HAP-1 (cell line): ENCODE measurements around the gene PTPRD.
"Not testable (repeated sequence)": the region's sequence is repeated elsewhere in the genome, so short reads cannot be mapped to it uniquely, and the experiment has no call there.

Experiments used
- DNase-seq, 2 experiments: peaks; one replicate each; pipeline ENCODE4 v3.0.0-alpha.2; 2016 to 2020; ENCODE audit warnings: low spot score in 2 of 2
- H3K27me3 ChIP-seq: fragments of 250-450 bp; sonication (Bioruptor Pico); 2 replicates; pipeline ENCODE4 v1.5.1; 2020; ENCODE audit warnings: low read depth, mild to moderate bottlenecking, moderate library complexity
- H3K36me3 ChIP-seq: fragments of 250-450 bp; sonication (Bioruptor Pico); replicated peaks from 2 replicates; pipeline ENCODE4 v1.5.1; 2020; ENCODE audit warnings: mild to moderate bottlenecking
- H3K4me1 ChIP-seq: fragments of 250-450 bp; sonication (Bioruptor Pico); 2 replicates; pipeline ENCODE4 v1.5.1; 2020; ENCODE audit warnings: mild to moderate bottlenecking
- H3K4me3 ChIP-seq: fragments of 250-450 bp; sonication (Bioruptor Pico); 2 replicates; pipeline ENCODE4 v1.5.1; 2020; ENCODE audit warnings: mild to moderate bottlenecking, moderate library complexity
- H3K9me3 ChIP-seq: fragments of 250-450 bp; sonication (Bioruptor Pico); 2 replicates; pipeline ENCODE4 v1.5.1; 2020; ENCODE audit warnings: mild to moderate bottlenecking, moderate library complexity
- in situ Hi-C: fragments of 300-500 bp; cut with MboI; formaldehyde crosslinking; loops from 3 replicates; pipeline ENCODE4 v1.14.3; 2020; ENCODE audit warnings: low sequenced_read_pairs, inconsistent platforms, mixed read lengths

The PTPRD gene

GRCh38 chr9:9992936-9993335 lies 619.9 kb downstream of the PTPRD start:
- Histone ChIP-seq H3K36me3 (no peaks in the 10 kb centered on the region), H3K4me1 (peaks cover 12% of the 10 kb centered on the region; the same call in 1 of the 2 replicates), H3K27me3 (no peaks in the 10 kb centered on the region), H3K9me3 (no peaks in the 10 kb centered on the region), H3K4me3 (no peak overlapping the region)
- no peak for DNase-seq
- in situ Hi-C loops: no loop called here

- Histone ChIP-seq H3K27me3 (peaks cover 6% of the 10 kb centered on the region; the same call in 1 of the 2 replicates), H3K4me1 (no peaks in the 10 kb centered on the region), H3K4me3 (no peak overlapping the region), H3K36me3 (no peaks in the 10 kb centered on the region), H3K9me3 (no peaks in the 10 kb centered on the region)
- DNase-seq: no peak
- in situ Hi-C loops: no loop called here
Measured at GRCh38 chr9:9973062-9973461, 639.7 kb downstream of the PTPRD start.

GRCh38 chr9:9970514-9970913 lies 642.3 kb downstream of the PTPRD start:
- H3K27me3 ChIP-seq: peaks cover 6% of the 10 kb centered on the region; the same call in 1 of the 2 replicates
- DNase-seq: no peak
- H3K4me3 ChIP-seq: no peak overlapping the region
- no peaks in the 10 kb centered on the region for H3K4me1 ChIP-seq
- no peaks in the 10 kb centered on the region for H3K36me3 ChIP-seq
- H3K9me3 ChIP-seq: no peaks in the 10 kb centered on the region
- in situ Hi-C loops: no loop called here

- Histone ChIP-seq H3K4me3 (no peak overlapping the region), H3K27me3 (no peaks in the 10 kb centered on the region), H3K4me1 (no peaks in the 10 kb centered on the region), H3K9me3 (no peaks in the 10 kb centered on the region), H3K36me3 (no peaks in the 10 kb centered on the region)
- no peak for DNase-seq
- in situ Hi-C loops: no loop called here
Measured at GRCh38 chr9:9963841-9964240, 649.0 kb downstream of the PTPRD start.

- DNase-seq: no peak
- no peaks in the 10 kb centered on the region for H3K9me3 ChIP-seq
- in situ Hi-C loops: no loop called here
- no peaks in the 10 kb centered on the region for H3K36me3 ChIP-seq
- no peak overlapping the region for H3K4me3 ChIP-seq
- H3K27me3 ChIP-seq: no peaks in the 10 kb centered on the region
- H3K4me1 ChIP-seq: no peaks in the 10 kb centered on the region
Measured at GRCh38 chr9:9961934-9962333, 650.9 kb downstream of the PTPRD start.

GRCh38 chr9:9961487-9961886 lies 651.3 kb downstream of the PTPRD start:
- no peak for DNase-seq
- no peaks in the 10 kb centered on the region for H3K4me1 ChIP-seq
- H3K9me3 ChIP-seq: no peaks in the 10 kb centered on the region
- no peak overlapping the region for H3K4me3 ChIP-seq
- H3K36me3 ChIP-seq: no peaks in the 10 kb centered on the region
- H3K27me3 ChIP-seq: no peaks in the 10 kb centered on the region
- in situ Hi-C loops: no loop called here

- in situ Hi-C loops: no loop called here
- Histone ChIP-seq H3K4me3 (no peak overlapping the region), H3K4me1 (no peaks in the 10 kb centered on the region), H3K27me3 (no peaks in the 10 kb centered on the region), H3K9me3 (no peaks in the 10 kb centered on the region), H3K36me3 (no peaks in the 10 kb centered on the region)
- no peak for DNase-seq
Measured at GRCh38 chr9:9951556-9952160, 661.1 kb downstream of the PTPRD start.

- Histone ChIP-seq H3K9me3 (no peaks in the 10 kb centered on the region), H3K36me3 (no peaks in the 10 kb centered on the region), H3K4me1 (no peaks in the 10 kb centered on the region), H3K4me3 (no peak overlapping the region), H3K27me3 (no peaks in the 10 kb centered on the region)
- in situ Hi-C loops: no loop called here
- no peak for DNase-seq
Measured at GRCh38 chr9:9950813-9951212, 662.0 kb downstream of the PTPRD start.

GRCh38 chr9:9949978-9950377 lies 662.8 kb downstream of the PTPRD start:
- no peaks in the 10 kb centered on the region for H3K36me3 ChIP-seq
- H3K9me3 ChIP-seq: no peaks in the 10 kb centered on the region
- H3K27me3 ChIP-seq: no peaks in the 10 kb centered on the region
- H3K4me3 ChIP-seq: no peak overlapping the region
- no peak for DNase-seq
- H3K4me1 ChIP-seq: no peaks in the 10 kb centered on the region
- in situ Hi-C loops: no loop called here

- Histone ChIP-seq H3K27me3 (no peaks in the 10 kb centered on the region), H3K4me1 (no peaks in the 10 kb centered on the region), H3K9me3 (no peaks in the 10 kb centered on the region), H3K36me3 (no peaks in the 10 kb centered on the region), H3K4me3 (no peak overlapping the region)
- no peak for DNase-seq
- in situ Hi-C loops: no loop called here
Measured at GRCh38 chr9:9949368-9949767, 663.4 kb downstream of the PTPRD start.

GRCh38 chr9:9945966-9946365 lies 666.8 kb downstream of the PTPRD start:
- Histone ChIP-seq H3K27me3 (no peaks in the 10 kb centered on the region), H3K9me3 (no peaks in the 10 kb centered on the region; the same call in 1 of the 2 replicates), H3K4me1 (no peaks in the 10 kb centered on the region), H3K4me3 (no peak overlapping the region), H3K36me3 (no peaks in the 10 kb centered on the region)
- in situ Hi-C loops: no loop called here
- DNase-seq: no peak

- DNase-seq: peak; percentile 65 to 80
- in situ Hi-C loops: no loop called here
Measured at GRCh38 chr9:9942764-9943424, 669.9 kb downstream of the PTPRD start.

GRCh38 chr9:9938432-9938831 lies 674.4 kb downstream of the PTPRD start:
- Histone ChIP-seq H3K4me1 (no peaks in the 10 kb centered on the region), H3K27me3 (no peaks in the 10 kb centered on the region), H3K9me3 (no peaks in the 10 kb centered on the region; the same call in 1 of the 2 replicates), H3K4me3 (no peak overlapping the region), H3K36me3 (no peaks in the 10 kb centered on the region)
- DNase-seq: no peak
- in situ Hi-C loops: no loop called here

More at GRCh38 chr9:9942764-9943424, 669.9 kb downstream of the PTPRD start:
- H3K4me1 ChIP-seq: no peaks in the 10 kb centered on the region
- no peaks in the 10 kb centered on the region for H3K27me3 ChIP-seq
- H3K4me3 ChIP-seq: no peak overlapping the region
- no peaks in the 10 kb centered on the region; the same call in 1 of the 2 replicates for H3K9me3 ChIP-seq
- no peaks in the 10 kb centered on the region for H3K36me3 ChIP-seq

GRCh38 chr9:9931464-9931863 lies 681.3 kb downstream of the PTPRD start:
- H3K27me3 ChIP-seq, H3K9me3 ChIP-seq, H3K4me3 ChIP-seq, H3K4me1 ChIP-seq, in situ Hi-C loops, H3K36me3 ChIP-seq: not testable (repeated sequence)
- DNase-seq: peak in 1 of 2 experiments; percentile 32
